Measurements from ENCODE around the gene TWIST2.

The TWIST2 gene

GRCh38 chr2:238892796-238893195 is 44.9 kb downstream of the TWIST2 start:
- no peak for DNase-seq

- DNase-seq = no peak
Measured at GRCh38 chr2:238893349-238894000, 45.6 kb downstream of the TWIST2 start.

GRCh38 chr2:238894226-238894949 is 46.5 kb downstream of the TWIST2 start:
- no peak for DNase-seq

GRCh38 chr2:238894950-238895298 is 47.0 kb downstream of the TWIST2 start:
- DNase-seq = no peak

GRCh38 chr2:238895361-238895882 is 47.5 kb downstream of the TWIST2 start:
- DNase-seq = no peak

- no peak for DNase-seq
Measured at GRCh38 chr2:238895891-238896600, 48.2 kb downstream of the TWIST2 start.

- DNase-seq = no peak
Measured at GRCh38 chr2:238896641-238897040, 48.8 kb downstream of the TWIST2 start.

- no peak for DNase-seq
Measured at GRCh38 chr2:238897122-238897880, 49.4 kb downstream of the TWIST2 start.

GRCh38 chr2:238897911-238898311 is 50.0 kb downstream of the TWIST2 start:
- no peak for DNase-seq

- DNase-seq = no peak
Measured at GRCh38 chr2:238898534-238899281, 50.8 kb downstream of the TWIST2 start.

GRCh38 chr2:238899386-238899785 is 51.5 kb downstream of the TWIST2 start:
- no peak for DNase-seq

GRCh38 chr2:238900511-238900910 is 52.6 kb downstream of the TWIST2 start:
- DNase-seq = no peak

GRCh38 chr2:238901461-238902057 is 53.7 kb downstream of the TWIST2 start:
- DNase-seq = no peak

- DNase-seq = no peak
Measured at GRCh38 chr2:238902285-238902684, 54.4 kb downstream of the TWIST2 start.

- DNase-seq = no peak
Measured at GRCh38 chr2:238903141-238903540, 55.3 kb downstream of the TWIST2 start.

- DNase-seq = no peak
Measured at GRCh38 chr2:238904177-238904576, 56.3 kb downstream of the TWIST2 start.

- DNase-seq = no peak
Measured at GRCh38 chr2:238904716-238905115, 56.8 kb downstream of the TWIST2 start.

- DNase-seq = no peak
Measured at GRCh38 chr2:238905224-238905623, 57.3 kb downstream of the TWIST2 start.

GRCh38 chr2:238905644-238906043 is 57.8 kb downstream of the TWIST2 start:
- no peak for DNase-seq

- DNase-seq = no peak
Measured at GRCh38 chr2:238906254-238906935, 58.5 kb downstream of the TWIST2 start.
